Retinal pigment epithelial cell (primary cell): ENCODE results near the gene EPS8L3.
"Not testable (repeated sequence)": the region's sequence is repeated elsewhere in the genome, so short reads cannot be mapped to it uniquely, and the experiment has no call there.

Experiments
- DNase-seq: peaks from one replicate; pipeline ENCODE4 v3.0.0-alpha.2; 2010; ENCODE audit warnings: low read depth
- H3K4me3 ChIP-seq: 2 replicates; pipeline ENCODE4 v1.5.1; 2011; ENCODE audit warnings: mild to moderate bottlenecking, low read length, control low read depth, moderate library complexity
- CTCF ChIP-seq: conservative IDR thresholded peaks from 2 replicates; pipeline ENCODE4 v1.5.1; 2011; ENCODE audit warnings: low read depth, low read length, control low read depth, inconsistent platforms

Gene EPS8L3

GRCh38 chr1:109801791-109802135 is 38.0 kb upstream of the EPS8L3 start:
- DNase-seq = no peak
- no peak for TF ChIP-seq CTCF
- H3K4me3 ChIP-seq = no peak overlapping the region

GRCh38 chr1:109800291-109800690 is 36.6 kb upstream of the EPS8L3 start:
- no peak for TF ChIP-seq CTCF
- no peak for DNase-seq
- H3K4me3 ChIP-seq = no peak overlapping the region

GRCh38 chr1:109799445-109799844 is 35.7 kb upstream of the EPS8L3 start:
- DNase-seq = no peak
- TF ChIP-seq CTCF = no peak
- no peak overlapping the region for H3K4me3 ChIP-seq

- H3K4me3 ChIP-seq, DNase-seq: not testable (repeated sequence)
These were observed 33.5 kb upstream of the EPS8L3 start for GRCh38 chr1:109797303-109797595.

GRCh38 chr1:109796484-109797302 is 33.0 kb upstream of the EPS8L3 start:
- H3K4me3 ChIP-seq = no peak overlapping the region
- TF ChIP-seq CTCF = no peak
- no peak for DNase-seq

- DNase-seq = no peak
- no peak for TF ChIP-seq CTCF
- no peak overlapping the region for H3K4me3 ChIP-seq
These were observed 30.8 kb upstream of the EPS8L3 start for GRCh38 chr1:109794319-109795132.

- DNase-seq = peak; percentile 98
- no peak overlapping the region for H3K4me3 ChIP-seq
- peak; percentile 8 for TF ChIP-seq CTCF
These were observed 30.0 kb upstream of the EPS8L3 start for GRCh38 chr1:109793486-109794318.
